GM12875 (cell line): Measurements from ENCODE around the gene SLMAP.

Experiments used
- H3K4me3 ChIP-seq: one replicate; pipeline ENCODE4 v1.5.1; 2011; ENCODE audit warnings: low read depth, low read length, control low read depth
- CTCF ChIP-seq: IDR thresholded peaks from 2 replicates; pipeline ENCODE4 v1.5.1; 2011; ENCODE audit warnings: low read depth, mild to moderate bottlenecking, control low read depth, inconsistent platforms, low read length, moderate library complexity, borderline replicate concordance; ENCODE audit not compliant: insufficient read depth

The SLMAP gene

GRCh38 chr3:57927166-57927565 is 171.1 kb downstream of the SLMAP start:
- H3K4me3 ChIP-seq, result no peak overlapping the region
- no peak for TF ChIP-seq CTCF

GRCh38 chr3:57927916-57928315 is 171.8 kb downstream of the SLMAP start:
- no peak for TF ChIP-seq CTCF
- H3K4me3 ChIP-seq, result no peak overlapping the region

GRCh38 chr3:57928511-57928910 is 172.4 kb downstream of the SLMAP start:
- no peak overlapping the region for H3K4me3 ChIP-seq
- TF ChIP-seq CTCF, result no peak

- H3K4me3 ChIP-seq, result no peak overlapping the region
- no peak for TF ChIP-seq CTCF
These were observed 173.9 kb downstream of the SLMAP start for GRCh38 chr3:57929988-57930387.

GRCh38 chr3:57933602-57934001 is 177.5 kb downstream of the SLMAP start:
- H3K4me3 ChIP-seq, result no peak overlapping the region
- no peak for TF ChIP-seq CTCF

- no peak overlapping the region for H3K4me3 ChIP-seq
- TF ChIP-seq CTCF, result no peak
These were observed 178.3 kb downstream of the SLMAP start for GRCh38 chr3:57934373-57934772.

GRCh38 chr3:57935539-57935938 is 179.4 kb downstream of the SLMAP start:
- no peak overlapping the region for H3K4me3 ChIP-seq
- no peak for TF ChIP-seq CTCF
